ENCODE data around the gene PLAGL2. TPM values are rescaled to one million over a fixed set of nuclear protein-coding genes. Genes with fewer than 3 reads are reported as not detected.

Gene PLAGL2
- total RNA-seq, 1 donor from 2014 or later = 17.6 TPM

DNA sequence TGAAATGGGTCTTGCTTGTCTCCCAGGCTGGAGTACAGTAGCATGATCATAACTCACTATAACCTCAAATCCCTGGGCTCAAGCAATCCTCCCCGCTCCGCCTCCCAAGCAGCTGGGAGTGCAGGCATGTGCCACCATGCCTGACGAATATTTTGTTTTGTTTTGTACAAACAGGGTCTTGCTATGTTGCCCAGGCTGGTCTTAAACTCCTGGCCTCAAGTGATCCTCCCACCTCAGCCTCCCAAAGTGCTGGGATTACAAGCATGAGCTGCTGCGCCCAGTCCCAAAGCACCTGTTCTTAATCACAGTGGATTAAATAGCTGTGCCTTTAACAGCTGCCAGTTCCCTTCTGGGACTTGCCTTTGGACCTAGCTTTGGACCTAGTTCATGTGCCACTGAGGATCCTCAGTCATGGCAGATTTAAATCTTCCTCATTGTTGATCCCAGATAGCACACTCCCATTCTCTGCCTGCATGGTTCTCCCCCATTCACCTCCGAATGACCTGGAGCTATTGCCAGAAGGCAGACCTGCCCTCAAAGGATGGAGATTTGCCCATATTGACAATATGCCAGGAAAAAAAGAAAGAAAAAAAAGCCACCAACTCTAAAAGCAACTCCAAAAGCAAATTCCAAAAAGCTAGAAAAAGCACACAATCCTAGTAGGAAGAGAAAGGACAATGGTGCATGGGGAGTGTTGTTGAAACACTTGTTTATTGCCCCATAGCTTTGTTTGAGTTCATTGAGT is 10.8 kb upstream of the PLAGL2 start:
- Histone ChIP-seq H3K27ac (no peak overlapping the region), H3K36me3 (peaks cover 80% of the 10 kb centered on the region), H3K4me3 (no peak overlapping the region)

GRCh38 chr20:32216179-32217142 is 8.9 kb upstream of the PLAGL2 start:
- ATAC-seq (no peak), DNase-seq (no peak)
- Histone ChIP-seq H3K9me3 (no peaks in the 10 kb centered on the region), H3K27ac (no peak overlapping the region), H3K4me1 (no peaks in the 10 kb centered on the region), H3K36me3 (peaks cover 76% of the 10 kb centered on the region), H3K4me3 (no peak overlapping the region), H3K27me3 (ENCODE audit: low read depth) (no peaks in the 10 kb centered on the region)
- intact Hi-C loops (cut with DNase I) = no loop called here
- TF ChIP-seq CTCF (IDR thresholded peaks at IDR 0.05) = no peak

More for the DNA sequence above, 10.8 kb upstream of the PLAGL2 start:
- no peak for ATAC-seq
- no peak for TF ChIP-seq CTCF (IDR thresholded peaks at IDR 0.05)
- Histone ChIP-seq H3K27me3 (ENCODE audit: low read depth) (no peaks in the 10 kb centered on the region), H3K9me3 (no peaks in the 10 kb centered on the region), H3K4me1 (no peaks in the 10 kb centered on the region)
- intact Hi-C loops (cut with DNase I) = no loop called here
- DNase-seq = no peak

DNA sequence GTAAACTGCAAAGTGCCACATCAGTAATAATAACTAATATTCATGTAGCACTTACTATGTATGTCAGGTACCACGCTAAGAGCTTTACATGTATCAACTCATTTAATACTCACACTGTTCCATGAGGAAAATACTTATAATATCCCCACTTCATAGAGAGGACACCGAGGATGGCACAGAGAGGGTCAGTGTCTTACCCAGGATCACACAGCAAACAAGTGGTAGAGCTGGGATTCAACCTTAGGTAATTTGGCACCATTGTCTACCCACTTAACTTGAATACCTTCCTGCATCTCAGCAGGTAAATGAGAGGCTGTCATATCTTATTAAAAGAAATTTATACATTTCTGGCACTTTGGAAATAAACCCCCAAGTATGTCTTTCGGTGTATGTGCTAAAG is 8.2 kb upstream of the PLAGL2 start:
- Histone ChIP-seq H3K27me3 (ENCODE audit: low read depth) (no peaks in the 10 kb centered on the region), H3K27ac (no peak overlapping the region), H3K4me3 (no peak overlapping the region), H3K9me3 (no peaks in the 10 kb centered on the region), H3K36me3 (peaks cover 76% of the 10 kb centered on the region), H3K4me1 (no peaks in the 10 kb centered on the region)
- TF ChIP-seq CTCF (IDR thresholded peaks at IDR 0.05) = no peak
- intact Hi-C loops (cut with DNase I) = no loop called here
- ATAC-seq (no peak), DNase-seq (no peak)

- intact Hi-C loops (cut with DNase I) = no loop called here
- TF ChIP-seq CTCF (IDR thresholded peaks at IDR 0.05) = no peak
- no peaks in the 10 kb centered on the region for H3K4me1 ChIP-seq
Measured at GRCh38 chr20:32215147-32215546, 7.6 kb upstream of the PLAGL2 start.

GRCh38 chr20:32213870-32214269 is 6.3 kb upstream of the PLAGL2 start:
- intact Hi-C loops (cut with DNase I) = no loop called here
- Histone ChIP-seq H3K4me1 (peaks cover 3% of the 10 kb centered on the region), H3K27me3 (ENCODE audit: low read depth) (no peaks in the 10 kb centered on the region), H3K36me3 (peaks cover 73% of the 10 kb centered on the region), H3K4me3 (no peak overlapping the region), H3K9me3 (no peaks in the 10 kb centered on the region), H3K27ac (no peak overlapping the region)
- no peak for TF ChIP-seq CTCF (IDR thresholded peaks at IDR 0.05)
- no peak for ATAC-seq
- no peak for DNase-seq

More at GRCh38 chr20:32215147-32215546, 7.6 kb upstream of the PLAGL2 start:
- ATAC-seq = no peak
- Histone ChIP-seq H3K27ac (no peak overlapping the region), H3K27me3 (ENCODE audit: low read depth) (no peaks in the 10 kb centered on the region), H3K36me3 (peaks cover 76% of the 10 kb centered on the region), H3K9me3 (no peaks in the 10 kb centered on the region), H3K4me3 (no peak overlapping the region)
- no peak for DNase-seq
